ENCODE data around the gene NEDD4L.

The NEDD4L gene

GRCh38 chr18:58235001-58235436 is 191.0 kb downstream of the NEDD4L start:
- Histone ChIP-seq H3K79me2 (ENCODE audit: insufficient read depth, low read length) (no peaks in the 10 kb centered on the region), H3F3A (ENCODE audit: insufficient read depth) (no peaks in the 10 kb centered on the region), H3K36me3 (ENCODE audit: low read length) (no peaks in the 10 kb centered on the region), H3K27ac (ENCODE audit: low read depth, low read length) (no peak overlapping the region), H2AFZ (ENCODE audit: low read depth, low read length, severe bottlenecking) (no peak overlapping the region), H3K9me2 (replicated peaks; ENCODE audit: insufficient read depth, low read length) (no peaks in the 10 kb centered on the region), H3K9me3 (ENCODE audit: insufficient read depth, low read length) (no peaks in the 10 kb centered on the region), H3K4me3 (ENCODE audit: insufficient read depth, low read length, poor library complexity, severe bottlenecking) (no peak overlapping the region), H4K20me1 (ENCODE audit: low read depth, low read length) (peaks cover 3% of the 10 kb centered on the region; the same call in 1 of the 2 replicates), H3K27me3 (ENCODE audit: low read length) (no peaks in the 10 kb centered on the region), H3K9ac (ENCODE audit: low read length) (no peak overlapping the region), H3K4me2 (ENCODE audit: low read depth, low read length, poor library complexity, severe bottlenecking) (no peak overlapping the region)
- TF ChIP-seq EZH2phosphoT487 (conservative IDR thresholded peaks at IDR 0.05; ENCODE audit: low read length) = no peak
- TF ChIP-seq, protein P1, sequence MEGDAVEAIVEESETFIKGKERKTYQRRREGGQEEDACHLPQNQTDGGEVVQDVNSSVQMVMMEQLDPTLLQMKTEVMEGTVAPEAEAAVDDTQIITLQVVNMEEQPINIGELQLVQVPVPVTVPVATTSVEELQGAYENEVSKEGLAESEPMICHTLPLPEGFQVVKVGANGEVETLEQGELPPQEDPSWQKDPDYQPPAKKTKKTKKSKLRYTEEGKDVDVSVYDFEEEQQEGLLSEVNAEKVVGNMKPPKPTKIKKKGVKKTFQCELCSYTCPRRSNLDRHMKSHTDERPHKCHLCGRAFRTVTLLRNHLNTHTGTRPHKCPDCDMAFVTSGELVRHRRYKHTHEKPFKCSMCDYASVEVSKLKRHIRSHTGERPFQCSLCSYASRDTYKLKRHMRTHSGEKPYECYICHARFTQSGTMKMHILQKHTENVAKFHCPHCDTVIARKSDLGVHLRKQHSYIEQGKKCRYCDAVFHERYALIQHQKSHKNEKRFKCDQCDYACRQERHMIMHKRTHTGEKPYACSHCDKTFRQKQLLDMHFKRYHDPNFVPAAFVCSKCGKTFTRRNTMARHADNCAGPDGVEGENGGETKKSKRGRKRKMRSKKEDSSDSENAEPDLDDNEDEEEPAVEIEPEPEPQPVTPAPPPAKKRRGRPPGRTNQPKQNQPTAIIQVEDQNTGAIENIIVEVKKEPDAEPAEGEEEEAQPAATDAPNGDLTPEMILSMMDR (IDR thresholded peaks at IDR 0.05; ENCODE audit: insufficient read depth, low read length, poor library complexity, severe bottlenecking) = no peak

DNA sequence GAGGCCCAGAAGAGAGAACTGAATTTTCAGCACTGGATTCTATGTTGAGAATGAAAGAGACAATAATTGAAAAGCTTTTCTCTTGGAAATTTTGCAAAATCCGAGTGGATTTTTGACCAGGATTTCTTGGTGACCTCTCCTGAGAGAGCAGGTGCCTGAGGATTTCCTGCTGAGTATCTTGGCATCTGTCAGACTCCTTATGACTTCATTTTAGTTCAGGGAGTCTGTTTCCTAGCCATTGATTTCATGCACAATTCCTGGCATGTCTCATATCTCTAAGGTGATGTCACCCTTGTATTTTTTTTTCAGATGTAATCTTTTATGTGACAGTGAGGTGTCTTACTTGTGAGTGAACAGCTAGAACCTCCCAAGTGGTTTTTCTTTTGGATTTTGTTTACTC is 195.9 kb downstream of the NEDD4L start:
- Histone ChIP-seq H2AFZ (ENCODE audit: low read depth, low read length, severe bottlenecking) (no peak overlapping the region), H4K20me1 (ENCODE audit: low read depth, low read length) (peaks cover 3% of the 10 kb centered on the region; the same call in 1 of the 2 replicates), H3K4me3 (ENCODE audit: insufficient read depth, low read length, poor library complexity, severe bottlenecking) (no peak overlapping the region), H3K4me2 (ENCODE audit: low read depth, low read length, poor library complexity, severe bottlenecking) (no peak overlapping the region), H3K27ac (ENCODE audit: low read depth, low read length) (no peak overlapping the region), H3K9me3 (ENCODE audit: insufficient read depth, low read length) (no peaks in the 10 kb centered on the region), H3K27me3 (ENCODE audit: low read length) (no peaks in the 10 kb centered on the region), H3K79me2 (ENCODE audit: insufficient read depth, low read length) (no peaks in the 10 kb centered on the region), H3F3A (ENCODE audit: insufficient read depth) (no peaks in the 10 kb centered on the region), H3K9me2 (replicated peaks; ENCODE audit: insufficient read depth, low read length) (no peaks in the 10 kb centered on the region), H3K9ac (ENCODE audit: low read length) (no peak overlapping the region), H3K36me3 (ENCODE audit: low read length) (no peaks in the 10 kb centered on the region)
- TF ChIP-seq EZH2phosphoT487 (conservative IDR thresholded peaks at IDR 0.05; ENCODE audit: low read length) = no peak
- TF ChIP-seq, protein P1 (IDR thresholded peaks at IDR 0.05; ENCODE audit: insufficient read depth, low read length, poor library complexity, severe bottlenecking) = no peak

DNA sequence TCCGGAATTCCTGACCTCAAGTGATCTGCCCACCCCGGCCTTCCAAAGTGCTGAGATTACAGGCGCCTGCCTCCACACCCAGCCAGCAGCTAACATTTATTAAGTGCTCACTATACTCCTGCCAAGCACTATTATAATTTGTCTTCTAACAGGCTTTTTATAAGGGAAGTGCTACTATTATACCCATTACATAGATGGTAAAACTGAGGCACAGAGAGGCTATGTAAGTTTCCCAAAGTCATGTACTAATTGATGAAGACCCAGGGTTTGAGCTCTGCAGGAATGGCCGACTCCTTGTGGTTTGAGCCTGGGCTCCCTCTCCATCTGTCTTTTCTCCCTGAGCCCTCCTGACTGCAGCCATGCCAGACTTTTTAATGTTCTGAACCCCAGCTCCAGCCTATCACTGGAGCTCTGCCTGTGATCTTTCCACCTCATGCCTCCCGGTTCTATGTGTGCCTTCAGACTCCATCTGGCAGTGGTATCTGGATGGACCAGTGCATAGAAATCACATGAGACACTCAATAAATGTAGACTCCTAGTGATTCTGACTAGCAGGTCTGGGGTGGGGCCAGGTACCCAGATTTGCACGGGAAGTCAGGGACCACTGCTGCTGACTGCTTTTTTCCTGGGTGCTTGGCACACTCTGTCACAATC is 197.1 kb downstream of the NEDD4L start:
- no peak overlapping the region for H3K4me3 ChIP-seq (ENCODE audit: insufficient read depth, low read length, poor library complexity, severe bottlenecking)
- H3K79me2 ChIP-seq (ENCODE audit: insufficient read depth, low read length) = no peaks in the 10 kb centered on the region
- no peaks in the 10 kb centered on the region for H3K36me3 ChIP-seq (ENCODE audit: low read length)
- H4K20me1 ChIP-seq (ENCODE audit: low read depth, low read length) = peaks cover 3% of the 10 kb centered on the region; the same call in 1 of the 2 replicates
- no peak overlapping the region for H3K9ac ChIP-seq (ENCODE audit: low read length)
- H3K9me2 ChIP-seq (replicated peaks; ENCODE audit: insufficient read depth, low read length) = no peaks in the 10 kb centered on the region
- H2AFZ ChIP-seq (ENCODE audit: low read depth, low read length, severe bottlenecking) = no peak overlapping the region
- no peaks in the 10 kb centered on the region for H3K9me3 ChIP-seq (ENCODE audit: insufficient read depth, low read length)
- H3K27me3 ChIP-seq (ENCODE audit: low read length) = no peaks in the 10 kb centered on the region
- H3K4me2 ChIP-seq (ENCODE audit: low read depth, low read length, poor library complexity, severe bottlenecking) = no peak overlapping the region
- TF ChIP-seq EZH2phosphoT487 (conservative IDR thresholded peaks at IDR 0.05; ENCODE audit: low read length) = no peak
- TF ChIP-seq, protein P1 (IDR thresholded peaks at IDR 0.05; ENCODE audit: insufficient read depth, low read length, poor library complexity, severe bottlenecking) = no peak
- H3F3A ChIP-seq (ENCODE audit: insufficient read depth) = no peaks in the 10 kb centered on the region
- no peak overlapping the region for H3K27ac ChIP-seq (ENCODE audit: low read depth, low read length)
